NCI-H82 treated with DMSO at 0.1 percent for 48 hours (cell line): Measurements from ENCODE around the gene C8B.

Source experiments
- DNase-seq: peaks from one replicate; lab custom pipeline; 2025; ENCODE audit not compliant: unreplicated experiment; lab: John Stamatoyannopoulos, UW

Gene C8B

GRCh38 chr1:56903778-56904177 is 62.0 kb downstream of the C8B start:
- DNase-seq = no peak

- no peak for DNase-seq
Measured at GRCh38 chr1:56901716-56902115, 64.1 kb downstream of the C8B start.

- DNase-seq = no peak
Measured at GRCh38 chr1:56898879-56899278, 66.9 kb downstream of the C8B start.

DNA sequence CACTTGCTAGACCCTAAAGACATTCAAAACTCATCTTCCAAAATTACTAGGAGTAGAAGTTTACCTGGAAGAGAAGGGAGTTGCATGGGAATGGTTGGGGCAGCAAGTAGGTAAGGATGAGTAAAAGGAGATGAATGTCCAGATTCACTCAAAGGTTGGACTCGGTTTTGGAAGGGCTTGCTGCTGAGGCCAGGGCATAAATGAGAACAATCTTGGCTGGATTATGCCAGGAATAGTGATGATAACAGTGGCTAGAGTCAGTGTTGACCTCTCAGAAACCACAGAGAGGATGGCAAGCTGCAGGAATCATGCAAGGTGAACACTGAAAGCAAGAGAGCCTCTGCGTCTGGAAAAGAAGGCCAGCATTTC is 67.8 kb downstream of the C8B start:
- no peak for DNase-seq

GRCh38 chr1:56897150-56898004 is 68.4 kb downstream of the C8B start:
- no peak for DNase-seq

DNA sequence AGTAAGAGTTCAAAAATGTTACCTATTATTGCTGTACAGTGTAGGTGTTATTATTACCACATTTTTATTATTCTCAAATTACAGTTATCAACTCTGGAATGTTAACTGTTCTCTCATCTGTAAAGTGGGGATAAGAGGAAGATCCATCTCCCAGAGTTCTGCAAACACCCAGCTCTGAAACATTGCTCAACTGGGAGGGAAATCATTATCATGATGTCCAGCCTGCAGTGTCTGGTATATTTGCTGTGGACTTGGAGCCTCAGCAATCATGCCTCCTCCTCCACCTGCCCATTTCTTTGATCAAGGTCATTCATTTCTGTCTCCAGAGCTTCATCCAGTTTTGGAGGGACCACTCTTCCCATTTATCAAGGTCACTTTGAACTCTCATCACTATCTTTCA is 71.8 kb downstream of the C8B start:
- no peak for DNase-seq

DNA sequence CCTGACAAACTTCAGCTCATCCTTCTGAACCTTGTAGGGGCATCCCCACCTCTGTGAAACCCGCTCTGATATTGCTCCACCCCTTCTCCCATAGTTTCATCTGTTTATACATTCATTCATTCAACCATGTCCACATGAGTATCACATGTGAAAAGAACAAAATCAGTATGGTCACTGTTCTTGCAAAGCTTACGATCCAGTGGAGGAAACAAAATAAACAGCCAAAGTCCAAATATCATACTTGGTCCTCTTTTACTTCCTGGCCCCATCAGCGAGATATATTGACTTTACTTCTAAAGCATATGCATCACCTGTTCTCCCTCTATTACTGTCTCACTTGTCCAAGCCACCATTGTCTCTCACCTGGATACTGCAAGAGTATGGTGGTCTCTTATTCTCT is 75.6 kb downstream of the C8B start:
- DNase-seq = no peak

DNA sequence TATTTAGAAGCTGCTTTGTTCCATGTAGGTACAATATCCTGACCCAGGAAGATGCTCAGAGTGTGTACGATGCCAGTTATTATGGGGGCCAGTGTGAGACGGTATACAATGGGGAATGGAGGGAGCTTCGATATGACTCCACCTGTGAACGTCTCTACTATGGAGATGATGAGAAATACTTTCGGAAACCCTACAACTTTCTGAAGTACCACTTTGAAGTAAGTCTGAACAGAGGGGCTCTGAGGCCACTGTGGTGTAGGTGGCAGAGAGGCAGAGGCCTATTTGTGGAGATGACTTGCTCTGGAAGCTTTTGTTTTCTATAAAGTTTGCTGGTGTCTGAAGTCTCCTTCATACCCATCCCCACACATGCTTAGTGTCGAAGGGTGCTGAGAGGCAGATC is 84.4 kb downstream of the C8B start:
- no peak for DNase-seq

GRCh38 chr1:56880774-56881173 is 85.0 kb downstream of the C8B start:
- DNase-seq = no peak
